Gastrocnemius medialis (tissue), 4 donors: ENCODE measurements around the gene MAP3K20. TPM values are rescaled to one million over a fixed set of nuclear protein-coding genes. Genes with fewer than 3 reads are reported as not detected.

Experiments used
- ATAC-seq, 2 donors: fragments of 150-250 bp; one replicate each; pipeline ENCODE4 v1.9.1; 2016
- DNase-seq, 2 donors: peaks; one replicate each; pipeline ENCODE4 v3.0.0-alpha.2; 2019
- H3K27ac ChIP-seq, 4 donors: fragments of 200-600 bp; sonication (generic); 1 replicate in 1 of 4; 2 replicates in 3 of 4; pipeline ENCODE4 v1.5.1; 2016 to 2018; ENCODE audit warnings: mild to moderate bottlenecking in 2 of 4, moderate library complexity in 1 of 4
- H3K27me3 ChIP-seq, 3 donors: fragments of 200-600 bp; sonication (generic) in 2 of 3; 1 replicate in 1 of 3; 2 replicates in 2 of 3; pipeline versions ENCODE4 v1.5.1 to v1.6.0; 2016 to 2019; ENCODE audit warnings: mild to moderate bottlenecking in 1 of 3, moderate library complexity in 1 of 3
- H3K36me3 ChIP-seq, 2 donors: fragments of 200-600 bp; sonication (generic) in 1 of 2; one replicate each; pipeline ENCODE4 v1.5.1; 2017 to 2018
- H3K4me1 ChIP-seq, 2 donors: fragments of 200-600 bp; sonication (generic) in 1 of 2; one replicate each; pipeline ENCODE4 v1.5.1; 2016 to 2017; ENCODE audit warnings: mild to moderate bottlenecking in 2 of 2
- H3K4me3 ChIP-seq, 4 donors: fragments of 200-600 bp; sonication (generic) in 3 of 4; 1 replicate in 1 of 4; 2 replicates in 3 of 4; pipeline ENCODE4 v1.5.1; 2016 to 2019; ENCODE audit warnings: mild to moderate bottlenecking in 2 of 4
- H3K9me3 ChIP-seq, 3 donors: fragments of 200-600 bp; sonication (generic) in 2 of 3; 1 replicate in 1 of 3; 2 replicates in 2 of 3; pipeline ENCODE4 v1.5.1; 2016 to 2019
- POLR2A ChIP-seq, 2 donors: fragments of 450-650 bp; IDR thresholded peaks; one replicate each; pipeline ENCODE4 v1.6.1; 2017; ENCODE audit warnings: antibody characterized with exemption in 2 of 2, mild to moderate bottlenecking in 2 of 2, moderate library complexity in 2 of 2
- in situ Hi-C, 4 donors: fragments of 200-750 bp; cut with MboI; loops; one replicate each; pipeline versions ENCODE4 v1.15.0 to v1.8.0; 2017; ENCODE audit warnings: low sequenced_read_pairs in 4 of 4
- intact Hi-C: fragments of 100-400 bp; cut with DNase I; formaldehyde crosslinking; loops from one replicate; pipeline ENCODE4 v1.15.1; 2023; ENCODE audit warnings: low total_unique reads
- total RNA-seq, 4 donors: library from RNA; depleted of rRNA; stranded (reverse); fragments of >200 nt; gene quantifications; one replicate each; pipeline versions ENCODE4 v1.1.0 to v1.2.3, GENCODE V29; 2016
- TF ChIP-seq, protein P1 (sequence below), 5 experiments: fragments of 450-650 bp in 3 of 5; fragments of 200-600 bp in 2 of 5; sonication (generic) in 2 of 5; IDR thresholded peaks in 4 of 5; conservative IDR thresholded peaks in 1 of 5; 1 replicate in 4 of 5; 2 replicates in 1 of 5; pipeline ENCODE4 v1.5.1; 2016 to 2019; ENCODE audit warnings: antibody characterized with exemption in 5 of 5, mild to moderate bottlenecking in 3 of 5, moderate library complexity in 3 of 5

Gene MAP3K20
- total RNA-seq, 4 donors from 2014 or later, result 225 to 517 (median 280) TPM

DNA sequence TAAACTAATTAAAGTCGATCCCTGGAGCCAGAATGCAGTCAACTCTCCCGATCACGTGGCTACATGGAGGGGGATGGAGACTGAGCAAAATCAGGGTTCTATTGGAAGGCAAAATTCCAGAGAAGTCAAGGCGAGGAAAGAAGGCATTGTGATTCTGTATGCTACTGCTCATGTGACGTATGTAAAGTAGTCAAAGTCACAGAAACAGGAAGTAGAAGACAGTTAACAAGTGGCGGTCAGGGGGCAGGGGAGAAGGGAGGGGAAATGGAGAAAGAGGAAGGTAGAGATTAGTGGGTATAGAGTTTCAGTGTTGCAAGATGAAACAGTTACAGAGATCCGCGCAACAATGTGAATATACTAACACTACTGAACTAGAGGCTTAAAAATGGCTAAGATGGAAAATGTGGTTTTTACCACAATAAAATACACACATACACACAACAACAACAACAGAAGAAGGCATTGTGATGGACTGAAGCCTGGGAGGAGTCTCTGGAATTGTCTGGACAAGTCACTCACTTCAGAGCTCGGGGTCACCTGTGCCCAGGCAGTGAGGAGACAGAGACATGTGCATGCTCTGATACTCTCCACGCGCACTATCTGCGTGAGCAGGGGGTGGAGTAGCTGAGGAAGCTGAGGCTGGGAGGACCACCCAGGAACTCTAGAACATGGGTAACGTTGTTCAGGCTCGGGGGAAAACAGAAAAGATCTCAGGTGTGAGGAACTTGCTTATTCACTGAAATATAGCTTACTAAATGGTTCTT lies 189.1 kb downstream of the MAP3K20 start:
- Histone ChIP-seq H3K27ac (no peak overlapping the region), H3K9me3 (no peaks in the 10 kb centered on the region), H3K4me3 (no peak overlapping the region), H3K4me1 (no peaks in the 10 kb centered on the region), H3K27me3 (no peaks in the 10 kb centered on the region), H3K36me3 (peaks cover 0 to 27% of the 10 kb centered on the region in 2 donors)
- intact Hi-C loops, result no loop called here
- DNase-seq (peak in 1 of 2 donors; percentile 19), ATAC-seq (no peak)
- no peak for TF ChIP-seq POLR2A (IDR thresholded peaks at IDR 0.05)
- TF ChIP-seq, protein P1, sequence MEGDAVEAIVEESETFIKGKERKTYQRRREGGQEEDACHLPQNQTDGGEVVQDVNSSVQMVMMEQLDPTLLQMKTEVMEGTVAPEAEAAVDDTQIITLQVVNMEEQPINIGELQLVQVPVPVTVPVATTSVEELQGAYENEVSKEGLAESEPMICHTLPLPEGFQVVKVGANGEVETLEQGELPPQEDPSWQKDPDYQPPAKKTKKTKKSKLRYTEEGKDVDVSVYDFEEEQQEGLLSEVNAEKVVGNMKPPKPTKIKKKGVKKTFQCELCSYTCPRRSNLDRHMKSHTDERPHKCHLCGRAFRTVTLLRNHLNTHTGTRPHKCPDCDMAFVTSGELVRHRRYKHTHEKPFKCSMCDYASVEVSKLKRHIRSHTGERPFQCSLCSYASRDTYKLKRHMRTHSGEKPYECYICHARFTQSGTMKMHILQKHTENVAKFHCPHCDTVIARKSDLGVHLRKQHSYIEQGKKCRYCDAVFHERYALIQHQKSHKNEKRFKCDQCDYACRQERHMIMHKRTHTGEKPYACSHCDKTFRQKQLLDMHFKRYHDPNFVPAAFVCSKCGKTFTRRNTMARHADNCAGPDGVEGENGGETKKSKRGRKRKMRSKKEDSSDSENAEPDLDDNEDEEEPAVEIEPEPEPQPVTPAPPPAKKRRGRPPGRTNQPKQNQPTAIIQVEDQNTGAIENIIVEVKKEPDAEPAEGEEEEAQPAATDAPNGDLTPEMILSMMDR (IDR thresholded peaks at IDR 0.05 in 4 of 5, conservative IDR thresholded peaks at IDR 0.05 in 1 of 5), result no peak
- in situ Hi-C loops, result no loop called here

DNA sequence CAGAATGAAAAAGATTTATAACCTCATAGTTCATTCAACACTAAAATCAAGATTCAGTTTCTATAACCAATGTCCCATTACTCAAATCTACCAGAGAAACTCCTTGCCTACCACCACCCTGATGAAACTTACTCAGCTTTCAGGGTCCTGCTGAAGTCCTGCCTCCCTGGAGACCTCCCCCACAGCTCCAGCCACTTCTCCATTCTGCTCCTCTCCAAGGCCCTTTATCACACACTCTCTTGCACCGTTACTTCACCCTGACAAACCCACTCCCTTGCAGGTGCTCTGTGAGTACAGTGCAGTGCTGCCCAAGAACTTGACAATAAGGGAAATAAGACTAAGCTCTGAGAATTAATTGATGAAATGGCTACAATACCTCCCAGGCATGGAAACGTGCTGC lies 195.5 kb downstream of the MAP3K20 start:
- in situ Hi-C loops (no loop called here), intact Hi-C loops (no loop called here)
- ATAC-seq (no peak), DNase-seq (no peak)
- Histone ChIP-seq H3K4me1 (no peaks in the 10 kb centered on the region), H3K36me3 (peaks cover 0 to 12% of the 10 kb centered on the region in 2 donors), H3K27ac (no peak overlapping the region), H3K9me3 (no peaks in the 10 kb centered on the region), H3K27me3 (no peaks in the 10 kb centered on the region), H3K4me3 (no peak overlapping the region)
- TF ChIP-seq, protein P1 (IDR thresholded peaks at IDR 0.05 in 4 of 5, conservative IDR thresholded peaks at IDR 0.05 in 1 of 5), result no peak
- no peak for TF ChIP-seq POLR2A (IDR thresholded peaks at IDR 0.05)

DNA sequence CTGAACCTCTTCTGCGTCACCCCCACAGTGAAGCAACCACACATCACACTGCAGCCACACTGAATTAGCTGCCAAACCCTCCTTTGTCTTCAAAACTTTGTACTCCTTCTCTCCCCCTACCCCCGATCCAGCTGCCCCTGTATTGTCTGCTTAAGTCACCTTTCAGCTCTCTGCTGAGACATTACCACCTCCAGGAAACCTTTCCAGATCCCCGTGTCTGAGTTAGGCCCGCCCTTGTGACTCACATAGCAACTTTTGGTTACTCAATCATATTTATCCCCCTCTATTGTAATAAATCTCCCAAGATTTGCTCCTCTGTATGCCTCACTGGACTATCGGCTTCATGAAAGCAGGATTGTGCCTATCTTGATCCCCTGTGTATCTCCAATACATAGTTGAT lies 196.2 kb downstream of the MAP3K20 start:
- Histone ChIP-seq H3K36me3 (peaks cover 0 to 8% of the 10 kb centered on the region in 2 donors), H3K9me3 (no peaks in the 10 kb centered on the region), H3K27ac (no peak overlapping the region), H3K4me3 (no peak overlapping the region), H3K4me1 (no peaks in the 10 kb centered on the region), H3K27me3 (no peaks in the 10 kb centered on the region)
- DNase-seq, result no peak
- in situ Hi-C loops (no loop called here), intact Hi-C loops (no loop called here)
- no peak for ATAC-seq
- TF ChIP-seq, protein P1 (IDR thresholded peaks at IDR 0.05 in 4 of 5, conservative IDR thresholded peaks at IDR 0.05 in 1 of 5), result no peak
- TF ChIP-seq POLR2A (IDR thresholded peaks at IDR 0.05), result no peak

DNA sequence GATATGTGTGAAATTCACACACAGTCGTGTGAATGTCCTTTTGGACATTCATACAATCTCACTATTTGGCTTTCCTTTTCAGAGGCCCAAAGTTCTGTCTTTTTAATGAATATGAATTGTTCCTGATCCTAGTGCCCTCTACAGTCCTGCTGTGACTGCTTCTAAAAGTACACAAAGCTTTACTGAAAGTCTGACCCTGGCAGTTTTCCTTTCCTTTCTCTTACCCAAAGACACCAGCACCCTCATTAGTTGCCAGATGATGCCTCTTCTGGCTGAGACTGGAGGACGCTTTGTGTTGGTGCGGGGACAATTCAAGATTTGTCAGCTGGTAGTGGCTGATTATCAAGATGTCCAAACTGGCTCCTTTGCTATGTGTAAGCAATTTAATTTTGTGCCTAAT lies 197.2 kb downstream of the MAP3K20 start:
- no peaks in the 10 kb centered on the region for H3K4me1 ChIP-seq
- ATAC-seq (no peak), DNase-seq (no peak)
- no peak overlapping the region for H3K4me3 ChIP-seq
- H3K27me3 ChIP-seq, result no peaks in the 10 kb centered on the region
- H3K36me3 ChIP-seq, result peaks cover 0 to 3% of the 10 kb centered on the region in 2 donors
- TF ChIP-seq, protein P1 (IDR thresholded peaks at IDR 0.05 in 4 of 5, conservative IDR thresholded peaks at IDR 0.05 in 1 of 5), result no peak
- no peak for TF ChIP-seq POLR2A (IDR thresholded peaks at IDR 0.05)
- intact Hi-C loops, result no loop called here
- no peak overlapping the region for H3K27ac ChIP-seq
- no peaks in the 10 kb centered on the region for H3K9me3 ChIP-seq
- in situ Hi-C loops, result no loop called here
